Endothelial cell of umbilical vein (primary cell): ENCODE measurements around the gene GAA. TPM values are rescaled to one million over a fixed set of nuclear protein-coding genes. Genes with fewer than 3 reads are reported as not detected.
A peak's percentile ranks its signal among the peaks of the same experiment; 100 is the strongest.

ENCODE experiments used
- BruUV-seq: library from RNA; stranded (reverse); fragments of 400-500 nt; replicated peaks from 2 replicates; lab custom pipeline; 2021; lab: Mats Ljungman, UMichigan
- CTCF ChIA-PET: fragments of 300-600, 350-600 bp; sonication (Branson Sonifier 250); formaldehyde crosslinking; loops from one replicate; lab custom pipeline; 2021; ENCODE audit warnings: antibody characterized with exemption, inconsistent platforms; lab: Charles Lee
- POLR2A ChIA-PET: fragments of 300-600, 350-600 bp; sonication (Branson Sonifier 250); formaldehyde crosslinking; loops from one replicate; lab custom pipeline; 2021; ENCODE audit warnings: antibody characterized with exemption, inconsistent platforms; lab: Charles Lee
- DNase-seq: peaks from one replicate; pipeline ENCODE4 v3.0.0-alpha.2; 2011; ENCODE audit warnings: low read depth, low spot score
- FAIRE-seq: peaks from 2 replicates; lab custom pipeline; 2011; peaks lifted over from hg19 to GRCh38; lab: Jason Lieb, UNC
- H2AFZ ChIP-seq: 2 replicates; pipeline ENCODE4 v1.6.0; 2012; ENCODE audit warnings: low read depth, low read length, control low read depth, inconsistent platforms
- H3K27ac ChIP-seq: 2 replicates; pipeline ENCODE4 v1.5.1; 2011; ENCODE audit warnings: low read depth, mild to moderate bottlenecking, control low read depth, low read length, moderate library complexity; ENCODE audit not compliant: insufficient read depth
- H3K27me3 ChIP-seq, 2 experiments: 2 replicates each; pipeline versions ENCODE4 v1.6.0 to v1.6.1; 2011; ENCODE audit warnings: low read length in 2 of 2, mixed read lengths in 1 of 2; ENCODE audit not compliant: control insufficient read depth in 2 of 2, insufficient read depth in 2 of 2
- H3K36me3 ChIP-seq, 2 experiments: 2 replicates in 1 of 2; 3 replicates in 1 of 2; pipeline ENCODE4 v1.5.1; 2011; ENCODE audit warnings: low read length in 2 of 2, mild to moderate bottlenecking in 1 of 2, moderate library complexity in 1 of 2; ENCODE audit not compliant: control insufficient read depth in 2 of 2, insufficient read depth in 2 of 2; ENCODE audit errors: extremely low read depth in 1 of 2
- H3K4me1 ChIP-seq: 3 replicates; pipeline ENCODE4 v1.5.1; 2011; ENCODE audit warnings: mild to moderate bottlenecking, low read length; ENCODE audit not compliant: control insufficient read depth, insufficient read depth; ENCODE audit errors: extremely low read depth
- H3K4me2 ChIP-seq: 2 replicates; pipeline ENCODE4 v1.6.1; 2011; ENCODE audit warnings: low read length, control low read depth, mixed read lengths; ENCODE audit not compliant: insufficient read depth
- H3K4me3 ChIP-seq, 3 experiments: fragments of 200-600 bp in 1 of 3; sonication (generic), shearing (Covaris generic) in 1 of 3; replicated peaks in 1 of 3; 2 replicates each; pipeline ENCODE4 v1.5.1; 2011 to 2016; ENCODE audit warnings: control low read depth in 3 of 3, low read length in 3 of 3, mild to moderate bottlenecking in 2 of 3, inconsistent platforms in 1 of 3, low read depth in 1 of 3, moderate library complexity in 1 of 3; ENCODE audit not compliant: insufficient read depth in 1 of 3
- H3K79me2 ChIP-seq: 2 replicates; pipeline ENCODE4 v1.6.0; 2012; ENCODE audit warnings: low read length, inconsistent platforms; ENCODE audit not compliant: control insufficient read depth, insufficient read depth
- H3K9ac ChIP-seq: replicated peaks from 2 replicates; pipeline ENCODE3; 2011; ENCODE audit warnings: low read length, control low read depth; ENCODE audit not compliant: insufficient read depth; ENCODE audit errors: extremely low read depth
- H3K9me1 ChIP-seq: replicated peaks from 3 replicates; pipeline ENCODE4 v1.6.0; 2011; ENCODE audit warnings: mild to moderate bottlenecking, low read length; ENCODE audit not compliant: control insufficient read depth, insufficient read depth; ENCODE audit errors: extremely low read depth
- H3K9me3 ChIP-seq: replicated peaks from 2 replicates; pipeline ENCODE4 v1.5.1; 2012; ENCODE audit warnings: low read length, inconsistent platforms; ENCODE audit not compliant: control insufficient read depth, insufficient read depth
- H4K20me1 ChIP-seq: replicated peaks from 2 replicates; pipeline ENCODE3; 2011; ENCODE audit warnings: mild to moderate bottlenecking, low read length; ENCODE audit not compliant: control insufficient read depth, insufficient read depth; ENCODE audit errors: extremely low read depth
- JUN ChIP-seq: IDR thresholded peaks from 2 replicates; pipeline ENCODE4 v1.6.1; 2011; ENCODE audit warnings: borderline replicate concordance, low read depth; ENCODE audit not compliant: insufficient read length, insufficient read depth
- MYC ChIP-seq: IDR thresholded peaks from one replicate; pipeline ENCODE4 v1.6.1; 2011; ENCODE audit warnings: mild to moderate bottlenecking, low read depth, low read length
- dilution Hi-C: fragments of 300-500 bp; cut with MboI; formaldehyde crosslinking; loops from one replicate; pipeline ENCODE4 v1.15.0; 2019; ENCODE audit warnings: low sequenced_read_pairs; ENCODE audit not compliant: extremely low pct_ligation_motif_present
- intact Hi-C: fragments of 100-400 bp; cut with micrococcal nuclease; formaldehyde crosslinking; loops from one replicate; pipeline ENCODE4 v1.10.0; 2022
- polyA plus RNA-seq, 4 experiments: library from polyadenylated mRNA; depleted of rRNA in 3 of 4; stranded (reverse) in 3 of 4; unstranded in 1 of 4; fragments of >200 nt; gene quantifications; 2 replicates each; pipeline versions ENCODE4 v1.2.1 to v1.2.3, GENCODE V29; 2011 to 2012; ENCODE audit warnings: missing spikeins in 1 of 4
- total RNA-seq: library from RNA; stranded (reverse); gene quantifications from 2 replicates; pipeline ENCODE4 v1.2.3, GENCODE V29; 2021
- TF ChIP-seq, protein P1 (sequence below), 2 donors: IDR thresholded peaks; 1 replicate in 1 of 2; 2 replicates in 1 of 2; pipeline ENCODE4 v1.5.1; 2011; ENCODE audit warnings: low read length in 2 of 2, mild to moderate bottlenecking in 2 of 2, moderate library complexity in 2 of 2, control low read depth in 1 of 2, inconsistent platforms in 1 of 2, low read depth in 1 of 2; ENCODE audit not compliant: insufficient read depth in 1 of 2; ENCODE audit errors: extremely low read depth in 1 of 2

GAA gene
- total and polyA plus RNA-seq, 2 donors (not counting 3 experiments of a cell fraction or from before 2014, with no cell fraction given), result 26.3 to 49.7 TPM

DNA sequence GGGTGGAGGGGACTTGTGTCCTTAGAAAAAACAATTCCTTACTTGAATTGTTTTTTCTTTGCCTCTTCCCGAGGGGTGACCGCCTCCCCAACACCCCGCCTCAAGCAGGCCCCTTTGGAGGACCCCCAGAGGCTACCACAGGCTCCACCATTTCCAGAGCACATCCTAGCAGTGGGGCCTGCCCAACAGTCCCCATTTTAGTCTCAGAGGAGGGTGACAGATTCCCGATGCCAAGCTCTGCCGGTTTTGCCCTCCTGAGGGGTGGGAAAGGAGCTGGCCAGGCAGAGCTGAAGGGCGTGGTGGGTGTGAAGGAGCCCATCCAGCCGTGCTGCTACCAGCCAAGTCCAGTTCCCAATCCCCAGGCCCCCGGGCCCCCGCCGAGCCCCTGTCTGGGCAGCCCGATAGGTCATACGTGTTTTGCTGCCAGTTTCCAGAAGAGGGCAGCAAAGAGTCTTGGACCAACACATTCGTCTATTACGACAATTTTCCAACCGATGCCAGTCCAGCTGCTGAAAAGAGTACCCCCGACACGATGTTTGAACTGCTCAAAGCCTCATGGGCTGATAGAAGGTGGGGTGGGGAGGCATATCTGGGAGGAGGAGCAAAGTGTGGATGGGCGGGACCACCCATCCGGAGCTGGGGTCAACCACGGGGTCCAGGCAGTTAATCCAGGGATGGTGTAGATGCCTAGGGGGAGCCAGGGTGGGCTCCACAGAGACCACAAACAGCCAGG lies 18.8 kb upstream of the GAA start:
- dilution Hi-C loops (no loop called here), intact Hi-C loops (loop anchor here (1.0 kb wide), 2 partner anchors 42 to 74 kb away; no protein-coding TSS in a partner anchor)
- DNase-seq, result peak; percentile 59
- Histone ChIP-seq H3K4me2 (no peak overlapping the region), H3K4me3 (no peak overlapping the region), H2AFZ (peak overlapping the region; percentile 37), H3K9me3 (no peaks in the 10 kb centered on the region), H3K27me3 (no peaks in the 10 kb centered on the region), H3K27ac (no peak overlapping the region), H4K20me1 (no peaks in the 10 kb centered on the region), H3K9me1 (no peaks in the 10 kb centered on the region), H3K4me1 (no peaks in the 10 kb centered on the region), H3K9ac (no peak overlapping the region), H3K79me2 (no peaks in the 10 kb centered on the region), H3K36me3 (no peaks in the 10 kb centered on the region)
- ChIA-PET CTCF (interaction anchor here (0.6 to 2.9 kb wide), 21 partner anchors 8 to 280 kb away, joined by 3 to 29 read pairs (median 4); partner anchors contain the start of gene GAA), POLR2A (interaction anchor here (0.6 kb wide), 1 partner anchor 143 kb away, joined by 3 read pairs; no protein-coding TSS in a partner anchor)
- BruUV-seq, result no TSS peak
- no peak for TF ChIP-seq JUN
- TF ChIP-seq, protein P1, sequence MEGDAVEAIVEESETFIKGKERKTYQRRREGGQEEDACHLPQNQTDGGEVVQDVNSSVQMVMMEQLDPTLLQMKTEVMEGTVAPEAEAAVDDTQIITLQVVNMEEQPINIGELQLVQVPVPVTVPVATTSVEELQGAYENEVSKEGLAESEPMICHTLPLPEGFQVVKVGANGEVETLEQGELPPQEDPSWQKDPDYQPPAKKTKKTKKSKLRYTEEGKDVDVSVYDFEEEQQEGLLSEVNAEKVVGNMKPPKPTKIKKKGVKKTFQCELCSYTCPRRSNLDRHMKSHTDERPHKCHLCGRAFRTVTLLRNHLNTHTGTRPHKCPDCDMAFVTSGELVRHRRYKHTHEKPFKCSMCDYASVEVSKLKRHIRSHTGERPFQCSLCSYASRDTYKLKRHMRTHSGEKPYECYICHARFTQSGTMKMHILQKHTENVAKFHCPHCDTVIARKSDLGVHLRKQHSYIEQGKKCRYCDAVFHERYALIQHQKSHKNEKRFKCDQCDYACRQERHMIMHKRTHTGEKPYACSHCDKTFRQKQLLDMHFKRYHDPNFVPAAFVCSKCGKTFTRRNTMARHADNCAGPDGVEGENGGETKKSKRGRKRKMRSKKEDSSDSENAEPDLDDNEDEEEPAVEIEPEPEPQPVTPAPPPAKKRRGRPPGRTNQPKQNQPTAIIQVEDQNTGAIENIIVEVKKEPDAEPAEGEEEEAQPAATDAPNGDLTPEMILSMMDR (IDR thresholded peaks at IDR 0.05; ENCODE audit: extremely low read depth in 1 of 2, insufficient read depth in 1 of 2, low read depth in 1 of 2, low read length in 2 of 2), result peak; percentile 50 to 84
- peak; percentile 87 for FAIRE-seq

DNA sequence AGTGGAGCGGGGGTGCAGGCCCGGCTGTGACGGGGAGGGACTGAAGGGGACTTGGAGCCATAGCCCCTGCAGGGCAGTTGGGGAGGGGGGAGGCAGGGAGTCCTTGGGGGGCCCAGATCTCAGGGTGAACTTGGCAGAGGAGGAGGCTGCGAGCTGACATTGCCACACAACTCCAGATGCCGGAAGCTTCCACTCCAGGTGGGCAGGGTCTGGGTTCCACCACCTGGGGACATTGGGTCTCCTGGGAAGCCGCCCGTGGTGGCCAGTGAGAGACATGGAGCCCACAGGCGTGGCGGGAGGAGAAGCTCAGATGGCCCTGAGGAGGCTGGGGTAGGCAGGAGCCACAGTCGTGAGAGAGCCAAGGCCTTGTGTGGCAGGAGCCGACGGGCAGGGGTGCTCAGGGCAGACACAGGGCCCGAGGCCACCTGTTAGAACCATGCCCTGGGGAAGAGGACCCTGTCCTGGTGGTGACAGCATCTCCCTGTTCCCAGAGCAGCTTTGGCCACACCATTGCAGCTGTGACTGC lies 18.2 kb upstream of the GAA start:
- H3K9me3 ChIP-seq, result no peaks in the 10 kb centered on the region
- FAIRE-seq (no peak), DNase-seq (no peak)
- ChIA-PET CTCF (interaction anchor here (0.6 to 2.9 kb wide), 22 partner anchors 9 to 121 kb away, joined by 3 to 29 read pairs (median 4); partner anchors contain the start of gene GAA), POLR2A (interaction anchor here (0.6 kb wide), 1 partner anchor 142 kb away, joined by 3 read pairs; no protein-coding TSS in a partner anchor)
- no peaks in the 10 kb centered on the region for H3K9me1 ChIP-seq
- no peak overlapping the region for H2AFZ ChIP-seq
- no peak overlapping the region for H3K27ac ChIP-seq
- TF ChIP-seq MYC, result no peak
- no peaks in the 10 kb centered on the region for H3K79me2 ChIP-seq
- intact Hi-C loops, result no loop called here
- no peaks in the 10 kb centered on the region for H3K4me1 ChIP-seq
- dilution Hi-C loops, result no loop called here
- no peak overlapping the region for H3K4me2 ChIP-seq
- no peak overlapping the region for H3K4me3 ChIP-seq
- no peak overlapping the region for H3K9ac ChIP-seq
- no peaks in the 10 kb centered on the region for H4K20me1 ChIP-seq
- no peaks in the 10 kb centered on the region for H3K36me3 ChIP-seq
- no peaks in the 10 kb centered on the region for H3K27me3 ChIP-seq
- no TSS peak for BruUV-seq
